Measurements from ENCODE around the gene UBE2G1.
A peak's percentile ranks its signal among the peaks of the same experiment; 100 is the strongest.

UBE2G1 gene

GRCh38 chr17:4394208-4395110, 28.0 kb upstream of the UBE2G1 start:
- no peak overlapping the region for H3K9ac ChIP-seq (ENCODE audit: low read depth, low read length, poor library complexity)
- H3K4me2 ChIP-seq (ENCODE audit: insufficient read depth, low read length, poor library complexity, severe bottlenecking) = no peak overlapping the region
- H3K23ac ChIP-seq (ENCODE audit: low read depth, low read length, poor library complexity) = no peak overlapping the region
- H2BK12ac ChIP-seq (ENCODE audit: low read length) = no peak overlapping the region
- H2BK15ac ChIP-seq (ENCODE audit: low read length) = no peak overlapping the region
- no peak overlapping the region for H2BK120ac ChIP-seq (ENCODE audit: low read depth, low read length)
- no peak overlapping the region for H4K91ac ChIP-seq (ENCODE audit: low read depth, low read length, poor library complexity)
- peaks cover 0 to 7% (median 2%) of the 10 kb centered on the region in 3 experiments for H3K27me3 ChIP-seq (ENCODE audit: control insufficient read depth in 3 of 3, insufficient read depth in 3 of 3, low read depth in 1 of 3, low read length in 3 of 3)
- peaks cover 2 to 6% of the 10 kb centered on the region in 2 donors for H3K4me1 ChIP-seq (ENCODE audit: control insufficient read depth in 2 of 2, insufficient read depth in 1 of 2, low read depth in 1 of 2, low read length in 2 of 2)
- H3K27ac ChIP-seq (replicated peaks; ENCODE audit: low read length) = no peak overlapping the region
- no peak for DNase-seq (ENCODE audit: low spot score)
- H3K9me3 ChIP-seq (replicated peaks in 1 of 2; ENCODE audit: control insufficient read depth in 2 of 2, insufficient read depth in 1 of 2, low read depth in 1 of 2, low read length in 2 of 2) = no peaks in the 10 kb centered on the region
- no peak overlapping the region for H2AK5ac ChIP-seq (ENCODE audit: low read depth, low read length)
- no peak overlapping the region for H2AFZ ChIP-seq (ENCODE audit: low read length)
- no peak overlapping the region for H3K4me3 ChIP-seq (ENCODE audit: low read length in 2 of 2)
- no peak overlapping the region for H4K8ac ChIP-seq (ENCODE audit: low read depth, low read length)
- H3K14ac ChIP-seq (ENCODE audit: low read length) = no peak overlapping the region
- WGBS, 2 donors (ENCODE audit: extremely low coverage in 2 of 2, insufficient read length in 2 of 2, insufficient replicate concordance in 1 of 2) = no CpG with 5 or more reads among the region's 5 CpGs
- no peak overlapping the region for H2BK5ac ChIP-seq (ENCODE audit: low read length)
- no peak overlapping the region for H3K4ac ChIP-seq (ENCODE audit: low read length)
- H3K79me1 ChIP-seq (ENCODE audit: low read depth, low read length) = no peaks in the 10 kb centered on the region
- H3K18ac ChIP-seq (ENCODE audit: low read length) = no peak overlapping the region
- H3K36me3 ChIP-seq (replicated peaks in 1 of 2; ENCODE audit: control insufficient read depth in 2 of 2, insufficient read depth in 2 of 2, low read length in 2 of 2) = no peaks in the 10 kb centered on the region

- no peak overlapping the region for H2BK12ac ChIP-seq (ENCODE audit: low read length)
- no peak overlapping the region for H3K9ac ChIP-seq (ENCODE audit: low read depth, low read length, poor library complexity)
- no peak overlapping the region for H3K4me2 ChIP-seq (ENCODE audit: insufficient read depth, low read length, poor library complexity, severe bottlenecking)
- H3K27me3 ChIP-seq (ENCODE audit: control insufficient read depth in 3 of 3, insufficient read depth in 3 of 3, low read depth in 1 of 3, low read length in 3 of 3) = peaks cover 0 to 7% (median 2%) of the 10 kb centered on the region in 3 experiments
- no peak overlapping the region for H2BK5ac ChIP-seq (ENCODE audit: low read length)
- no peak for DNase-seq (ENCODE audit: low spot score)
- H2AK5ac ChIP-seq (ENCODE audit: low read depth, low read length) = no peak overlapping the region
- no peak overlapping the region for H3K14ac ChIP-seq (ENCODE audit: low read length)
- no peak overlapping the region for H3K4ac ChIP-seq (ENCODE audit: low read length)
- no peak overlapping the region for H2BK120ac ChIP-seq (ENCODE audit: low read depth, low read length)
- no CpG with 5 or more reads among the region's 7 CpGs for WGBS, 2 donors (ENCODE audit: extremely low coverage in 2 of 2, insufficient read length in 2 of 2, insufficient replicate concordance in 1 of 2)
- H3K79me1 ChIP-seq (ENCODE audit: low read depth, low read length) = no peaks in the 10 kb centered on the region
- no peak overlapping the region for H2AFZ ChIP-seq (ENCODE audit: low read length)
- H3K4me1 ChIP-seq (ENCODE audit: control insufficient read depth in 2 of 2, insufficient read depth in 1 of 2, low read depth in 1 of 2, low read length in 2 of 2) = peaks cover 2 to 6% of the 10 kb centered on the region in 2 donors
- H3K23ac ChIP-seq (ENCODE audit: low read depth, low read length, poor library complexity) = no peak overlapping the region
- H3K9me3 ChIP-seq (replicated peaks in 1 of 2; ENCODE audit: control insufficient read depth in 2 of 2, insufficient read depth in 1 of 2, low read depth in 1 of 2, low read length in 2 of 2) = no peaks in the 10 kb centered on the region
- no peaks in the 10 kb centered on the region for H3K36me3 ChIP-seq (replicated peaks in 1 of 2; ENCODE audit: control insufficient read depth in 2 of 2, insufficient read depth in 2 of 2, low read length in 2 of 2)
- H4K8ac ChIP-seq (ENCODE audit: low read depth, low read length) = peak overlapping the region; percentile 23
- H3K18ac ChIP-seq (ENCODE audit: low read length) = peak overlapping the region; percentile 8
- no peak overlapping the region for H2BK15ac ChIP-seq (ENCODE audit: low read length)
- H3K4me3 ChIP-seq (ENCODE audit: low read length in 2 of 2) = no peak overlapping the region
- H3K27ac ChIP-seq (replicated peaks; ENCODE audit: low read length) = no peak overlapping the region
- no peak overlapping the region for H4K91ac ChIP-seq (ENCODE audit: low read depth, low read length, poor library complexity)
Observed at GRCh38 chr17:4393806-4394205, 27.3 kb upstream of the UBE2G1 start.

DNA sequence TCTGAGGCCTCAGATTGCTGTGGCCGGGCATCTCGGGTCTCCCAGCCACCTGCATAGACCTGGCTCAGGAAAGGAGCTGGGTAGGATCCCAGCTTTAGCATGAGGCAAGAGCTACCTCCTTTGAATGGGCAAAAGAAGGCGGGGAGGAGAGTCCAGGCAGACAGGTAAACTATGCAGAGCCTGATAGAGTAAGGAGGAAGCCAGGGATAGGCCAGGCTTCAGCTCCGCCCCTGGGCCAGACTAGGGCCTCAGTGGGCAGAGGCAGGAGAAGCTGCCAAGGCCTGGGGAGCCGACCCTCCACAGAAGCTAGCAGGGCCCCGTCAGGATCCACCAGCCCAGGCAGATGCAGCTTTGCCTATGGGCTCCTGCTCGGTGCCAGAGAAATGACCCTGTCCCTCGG, 22.6 kb upstream of the UBE2G1 start:
- Histone ChIP-seq H2AK5ac (ENCODE audit: low read depth, low read length) (no peak overlapping the region), H3K9me3 (replicated peaks in 1 of 2; ENCODE audit: control insufficient read depth in 2 of 2, insufficient read depth in 1 of 2, low read depth in 1 of 2, low read length in 2 of 2) (no peaks in the 10 kb centered on the region), H3K23ac (ENCODE audit: low read depth, low read length, poor library complexity) (no peak overlapping the region), H2BK12ac (ENCODE audit: low read length) (no peak overlapping the region), H4K8ac (ENCODE audit: low read depth, low read length) (no peak overlapping the region), H3K27ac (replicated peaks; ENCODE audit: low read length) (no peak overlapping the region), H3K14ac (ENCODE audit: low read length) (no peak overlapping the region), H2BK120ac (ENCODE audit: low read depth, low read length) (peak overlapping the region; percentile 35), H4K91ac (ENCODE audit: low read depth, low read length, poor library complexity) (no peak overlapping the region), H3K18ac (ENCODE audit: low read length) (peak overlapping the region; percentile 57), H3K4me3 (ENCODE audit: low read length in 2 of 2) (no peak overlapping the region), H3K36me3 (replicated peaks in 1 of 2; ENCODE audit: control insufficient read depth in 2 of 2, insufficient read depth in 2 of 2, low read length in 2 of 2) (no peaks in the 10 kb centered on the region), H3K9ac (ENCODE audit: low read depth, low read length, poor library complexity) (no peak overlapping the region), H3K4me1 (ENCODE audit: control insufficient read depth in 2 of 2, insufficient read depth in 1 of 2, low read depth in 1 of 2, low read length in 2 of 2) (no peaks in the 10 kb centered on the region), H2BK15ac (ENCODE audit: low read length) (no peak overlapping the region), H3K27me3 (ENCODE audit: control insufficient read depth in 3 of 3, insufficient read depth in 3 of 3, low read depth in 1 of 3, low read length in 3 of 3) (peaks cover 0 to 4% (median 0%) of the 10 kb centered on the region in 3 experiments), H2AFZ (ENCODE audit: low read length) (peak overlapping the region; percentile 35), H3K79me1 (ENCODE audit: low read depth, low read length) (no peaks in the 10 kb centered on the region), H3K4ac (ENCODE audit: low read length) (no peak overlapping the region), H3K4me2 (ENCODE audit: insufficient read depth, low read length, poor library complexity, severe bottlenecking) (no peak overlapping the region), H2BK5ac (ENCODE audit: low read length) (no peak overlapping the region)
- no CpG with 5 or more reads among the region's 8 CpGs for WGBS, 2 donors (ENCODE audit: extremely low coverage in 2 of 2, insufficient read length in 2 of 2, insufficient replicate concordance in 1 of 2)
- no peak for DNase-seq (ENCODE audit: low spot score)

GRCh38 chr17:4387137-4387536, 20.7 kb upstream of the UBE2G1 start:
- H2BK120ac ChIP-seq (ENCODE audit: low read depth, low read length) = no peak overlapping the region
- H3K27ac ChIP-seq (replicated peaks; ENCODE audit: low read length) = no peak overlapping the region
- no peak overlapping the region for H3K4ac ChIP-seq (ENCODE audit: low read length)
- H2AFZ ChIP-seq (ENCODE audit: low read length) = no peak overlapping the region
- no peak overlapping the region for H4K91ac ChIP-seq (ENCODE audit: low read depth, low read length, poor library complexity)
- no peak overlapping the region for H3K18ac ChIP-seq (ENCODE audit: low read length)
- no peak overlapping the region for H2AK5ac ChIP-seq (ENCODE audit: low read depth, low read length)
- H3K4me1 ChIP-seq (ENCODE audit: control insufficient read depth in 2 of 2, insufficient read depth in 1 of 2, low read depth in 1 of 2, low read length in 2 of 2) = no peaks in the 10 kb centered on the region
- H3K23ac ChIP-seq (ENCODE audit: low read depth, low read length, poor library complexity) = no peak overlapping the region
- no peak overlapping the region for H3K4me2 ChIP-seq (ENCODE audit: insufficient read depth, low read length, poor library complexity, severe bottlenecking)
- no peak overlapping the region for H4K8ac ChIP-seq (ENCODE audit: low read depth, low read length)
- H3K9ac ChIP-seq (ENCODE audit: low read depth, low read length, poor library complexity) = no peak overlapping the region
- H3K79me1 ChIP-seq (ENCODE audit: low read depth, low read length) = no peaks in the 10 kb centered on the region
- H3K9me3 ChIP-seq (replicated peaks in 1 of 2; ENCODE audit: control insufficient read depth in 2 of 2, insufficient read depth in 1 of 2, low read depth in 1 of 2, low read length in 2 of 2) = no peaks in the 10 kb centered on the region
- H2BK5ac ChIP-seq (ENCODE audit: low read length) = no peak overlapping the region
- H3K14ac ChIP-seq (ENCODE audit: low read length) = no peak overlapping the region
- no peak overlapping the region for H2BK15ac ChIP-seq (ENCODE audit: low read length)
- H2BK12ac ChIP-seq (ENCODE audit: low read length) = no peak overlapping the region
- WGBS, 2 donors (ENCODE audit: extremely low coverage in 2 of 2, insufficient read length in 2 of 2, insufficient replicate concordance in 1 of 2) = no CpG with 5 or more reads among the region's 5 CpGs
- H3K36me3 ChIP-seq (replicated peaks in 1 of 2; ENCODE audit: control insufficient read depth in 2 of 2, insufficient read depth in 2 of 2, low read length in 2 of 2) = no peaks in the 10 kb centered on the region
- no peak for DNase-seq (ENCODE audit: low spot score)
- no peak overlapping the region for H3K4me3 ChIP-seq (ENCODE audit: low read length in 2 of 2)
- H3K27me3 ChIP-seq (ENCODE audit: control insufficient read depth in 3 of 3, insufficient read depth in 3 of 3, low read depth in 1 of 3, low read length in 3 of 3) = no peaks in the 10 kb centered on the region

Data from neuronal stem cell (in vitro differentiated cells).